DND-41 (cell line): ENCODE results near the gene ACSL4.

Source experiments
- EZH2 ChIP-seq: IDR thresholded peaks from 3 replicates; pipeline ENCODE4 v1.6.1; 2012; ENCODE audit warnings: borderline replicate concordance, low read depth, mild to moderate bottlenecking, moderate library complexity, low read length, inconsistent platforms; ENCODE audit not compliant: severe bottlenecking
- TF ChIP-seq, protein P1 (sequence below): IDR thresholded peaks from 2 replicates; pipeline ENCODE4 v1.5.1; 2012; ENCODE audit warnings: borderline replicate concordance, low read length, moderate library complexity, mild to moderate bottlenecking; ENCODE audit not compliant: poor library complexity, severe bottlenecking; ENCODE audit errors: extremely low read depth

DNA sequence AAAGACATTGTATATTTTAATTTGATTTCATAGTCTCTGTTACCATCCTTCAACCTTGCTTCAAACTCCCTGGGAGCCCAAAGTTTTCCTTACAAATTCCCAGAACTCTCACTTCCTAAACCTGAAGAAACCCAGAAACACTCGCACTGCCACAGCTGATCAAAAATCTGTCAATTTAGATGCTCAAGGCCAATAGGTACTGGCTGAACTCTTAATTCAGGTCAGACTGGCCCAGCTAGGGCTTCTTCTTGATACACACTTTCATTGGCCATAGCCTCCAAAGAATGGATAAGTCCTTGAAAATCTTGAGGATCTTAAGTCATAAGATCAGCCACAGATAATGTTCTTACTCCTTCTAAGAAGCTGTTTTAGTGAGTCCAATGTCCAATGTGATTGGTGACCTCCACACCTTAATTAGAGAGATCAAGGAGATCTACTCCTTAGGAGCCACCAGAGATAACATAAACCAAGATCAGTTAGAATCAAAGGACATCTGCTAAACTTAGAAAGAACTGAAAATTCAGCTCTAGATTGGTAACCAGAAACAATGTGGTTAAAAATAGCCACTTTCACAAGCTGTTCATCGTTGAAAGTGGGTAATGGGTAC is 51.5 kb downstream of the ACSL4 start:
- TF ChIP-seq, protein P1, sequence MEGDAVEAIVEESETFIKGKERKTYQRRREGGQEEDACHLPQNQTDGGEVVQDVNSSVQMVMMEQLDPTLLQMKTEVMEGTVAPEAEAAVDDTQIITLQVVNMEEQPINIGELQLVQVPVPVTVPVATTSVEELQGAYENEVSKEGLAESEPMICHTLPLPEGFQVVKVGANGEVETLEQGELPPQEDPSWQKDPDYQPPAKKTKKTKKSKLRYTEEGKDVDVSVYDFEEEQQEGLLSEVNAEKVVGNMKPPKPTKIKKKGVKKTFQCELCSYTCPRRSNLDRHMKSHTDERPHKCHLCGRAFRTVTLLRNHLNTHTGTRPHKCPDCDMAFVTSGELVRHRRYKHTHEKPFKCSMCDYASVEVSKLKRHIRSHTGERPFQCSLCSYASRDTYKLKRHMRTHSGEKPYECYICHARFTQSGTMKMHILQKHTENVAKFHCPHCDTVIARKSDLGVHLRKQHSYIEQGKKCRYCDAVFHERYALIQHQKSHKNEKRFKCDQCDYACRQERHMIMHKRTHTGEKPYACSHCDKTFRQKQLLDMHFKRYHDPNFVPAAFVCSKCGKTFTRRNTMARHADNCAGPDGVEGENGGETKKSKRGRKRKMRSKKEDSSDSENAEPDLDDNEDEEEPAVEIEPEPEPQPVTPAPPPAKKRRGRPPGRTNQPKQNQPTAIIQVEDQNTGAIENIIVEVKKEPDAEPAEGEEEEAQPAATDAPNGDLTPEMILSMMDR = no peak
- no peak for TF ChIP-seq EZH2
